ENCODE results near the gene TMEM44.

DNA sequence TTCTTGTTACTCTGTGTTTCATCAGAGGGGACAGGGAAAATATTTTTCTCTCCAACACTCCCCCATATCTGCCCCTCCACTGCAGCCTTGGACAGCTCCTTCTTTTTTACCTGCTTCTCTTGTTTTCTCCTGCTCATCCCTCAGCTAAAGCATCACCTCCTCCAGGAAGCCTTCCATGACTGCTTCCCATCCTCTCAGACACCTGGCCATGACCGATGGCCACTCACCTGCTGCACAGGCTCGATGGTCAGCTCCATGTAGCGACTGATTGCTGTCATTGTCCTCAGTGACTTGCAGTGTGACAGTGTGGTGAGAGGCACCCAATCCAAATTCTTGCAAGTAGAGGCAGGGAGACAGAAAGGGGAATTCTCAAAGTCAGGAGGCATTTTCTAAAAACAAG, 22.5 kb downstream of the TMEM44 start:
- TF ChIP-seq, protein P1, sequence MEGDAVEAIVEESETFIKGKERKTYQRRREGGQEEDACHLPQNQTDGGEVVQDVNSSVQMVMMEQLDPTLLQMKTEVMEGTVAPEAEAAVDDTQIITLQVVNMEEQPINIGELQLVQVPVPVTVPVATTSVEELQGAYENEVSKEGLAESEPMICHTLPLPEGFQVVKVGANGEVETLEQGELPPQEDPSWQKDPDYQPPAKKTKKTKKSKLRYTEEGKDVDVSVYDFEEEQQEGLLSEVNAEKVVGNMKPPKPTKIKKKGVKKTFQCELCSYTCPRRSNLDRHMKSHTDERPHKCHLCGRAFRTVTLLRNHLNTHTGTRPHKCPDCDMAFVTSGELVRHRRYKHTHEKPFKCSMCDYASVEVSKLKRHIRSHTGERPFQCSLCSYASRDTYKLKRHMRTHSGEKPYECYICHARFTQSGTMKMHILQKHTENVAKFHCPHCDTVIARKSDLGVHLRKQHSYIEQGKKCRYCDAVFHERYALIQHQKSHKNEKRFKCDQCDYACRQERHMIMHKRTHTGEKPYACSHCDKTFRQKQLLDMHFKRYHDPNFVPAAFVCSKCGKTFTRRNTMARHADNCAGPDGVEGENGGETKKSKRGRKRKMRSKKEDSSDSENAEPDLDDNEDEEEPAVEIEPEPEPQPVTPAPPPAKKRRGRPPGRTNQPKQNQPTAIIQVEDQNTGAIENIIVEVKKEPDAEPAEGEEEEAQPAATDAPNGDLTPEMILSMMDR (IDR thresholded peaks at IDR 0.05), result no peak
- no peak for TF ChIP-seq EZH2 (IDR thresholded peaks at IDR 0.05)
- no peak for TF ChIP-seq EZH2phosphoT487 (IDR thresholded peaks at IDR 0.05)
